GM04504 (cell line): ENCODE results near the gene NOL3.
A peak's percentile ranks its signal among the peaks of the same experiment; 100 is the strongest.
"Not testable (repeated sequence)": the region's sequence is repeated elsewhere in the genome, so short reads cannot be mapped to it uniquely, and the experiment has no call there.

ENCODE experiments used
- DNase-seq: peaks from one replicate; pipeline ENCODE4 v3.0.0-alpha.2; 2012; ENCODE audit warnings: low read depth

Gene NOL3

GRCh38 chr16:67170168-67170948 is at the start of gene NOL3:
Gene NOL3 (plus strand): TSS chr16:67170538.
- peak; percentile 41 for DNase-seq

- DNase-seq: not testable (repeated sequence)
Observed at GRCh38 chr16:67122799-67123198, 47.5 kb upstream of the NOL3 start.

GRCh38 chr16:67128417-67128816 is 41.9 kb upstream of the NOL3 start:
- DNase-seq: no peak

DNA sequence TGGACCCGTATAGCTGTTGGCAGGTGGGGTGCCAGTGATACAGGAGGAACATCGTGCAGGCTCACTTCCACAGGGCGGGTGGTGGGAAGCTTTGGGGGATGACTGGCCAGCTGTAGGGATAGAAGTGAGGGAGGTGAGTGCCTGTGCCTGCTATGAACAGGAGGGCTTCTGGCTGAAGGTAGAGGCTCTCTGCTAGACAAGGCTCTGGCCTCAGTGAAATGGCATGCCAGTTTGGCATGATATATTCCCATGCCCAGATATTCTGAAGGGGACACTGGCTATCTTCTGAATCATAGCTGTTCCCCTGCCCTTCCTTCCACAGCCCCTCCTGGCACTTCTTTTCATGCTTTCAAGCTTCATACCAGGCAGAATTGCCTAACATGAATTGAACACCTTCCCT is 41.5 kb upstream of the NOL3 start:
- DNase-seq: no peak

DNA sequence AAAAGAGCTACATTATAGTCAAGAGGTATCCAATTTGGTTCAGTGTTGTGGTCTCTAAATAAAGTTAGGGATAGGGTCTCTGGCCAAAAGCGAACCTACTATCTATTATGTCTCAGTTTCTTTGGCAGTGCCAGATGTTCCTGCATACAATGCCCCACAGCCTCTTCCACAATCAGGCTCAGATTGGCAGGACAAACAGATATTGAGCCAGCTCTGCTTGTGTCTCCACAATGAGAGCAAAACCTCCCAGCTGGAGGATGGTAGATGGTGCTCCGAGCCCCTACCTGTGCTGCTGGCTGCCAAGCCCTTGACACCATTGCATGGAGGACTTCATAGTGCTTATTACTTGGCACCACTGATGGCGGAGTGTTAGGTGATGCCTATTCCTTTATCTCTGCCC is 40.9 kb upstream of the NOL3 start:
- DNase-seq: no peak

DNA sequence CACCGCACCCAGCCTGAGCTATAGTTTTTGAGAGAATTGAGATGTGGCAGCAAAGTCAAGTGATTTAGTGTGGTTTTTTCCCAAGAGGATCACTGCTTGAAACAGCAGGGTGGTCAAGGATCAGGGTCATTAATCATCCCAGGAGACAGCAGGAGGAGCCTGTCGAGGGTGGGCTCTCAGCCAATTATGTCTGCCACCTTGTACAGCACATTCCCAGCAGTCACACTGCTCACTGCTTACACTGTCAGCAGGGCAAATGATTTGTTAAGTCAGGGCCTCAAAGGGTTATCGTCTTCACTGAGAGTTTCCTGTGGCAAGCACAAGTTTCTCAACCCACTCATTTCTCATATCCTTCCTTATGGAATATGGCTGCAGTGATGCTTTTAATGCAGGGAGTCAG is 32.7 kb upstream of the NOL3 start:
- no peak for DNase-seq

GRCh38 chr16:67141391-67141790 is 28.9 kb upstream of the NOL3 start:
- no peak for DNase-seq

DNA sequence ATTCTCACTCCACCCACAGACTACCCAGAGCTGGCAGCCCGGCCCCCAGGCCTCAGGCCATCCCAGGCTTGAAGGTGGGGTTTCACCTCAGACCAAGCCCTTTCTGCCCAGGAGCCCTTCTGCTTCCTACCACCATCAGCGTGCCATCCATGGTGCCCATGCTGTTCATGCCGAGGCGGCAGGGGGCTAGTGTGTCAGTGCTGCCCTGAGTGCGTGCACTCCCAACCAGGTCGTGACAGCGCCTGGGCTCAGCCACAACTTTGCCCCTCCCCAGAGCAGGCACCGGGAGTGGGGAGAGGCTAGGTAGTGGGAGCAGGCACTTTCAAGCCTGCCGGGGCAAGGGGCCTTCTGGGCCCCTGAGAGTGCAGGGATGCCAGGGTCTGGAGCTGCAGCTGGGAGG is 28.0 kb upstream of the NOL3 start:
- no peak for DNase-seq

GRCh38 chr16:67144943-67145342 is 25.4 kb upstream of the NOL3 start:
- DNase-seq: no peak

- no peak for DNase-seq
Observed at GRCh38 chr16:67145746-67146145, 24.6 kb upstream of the NOL3 start.

- no peak for DNase-seq
Observed at GRCh38 chr16:67146523-67147357, 23.6 kb upstream of the NOL3 start.

GRCh38 chr16:67147437-67148140 is 22.7 kb upstream of the NOL3 start:
- DNase-seq: no peak

GRCh38 chr16:67148221-67148620 is 22.1 kb upstream of the NOL3 start:
- DNase-seq: no peak

DNA sequence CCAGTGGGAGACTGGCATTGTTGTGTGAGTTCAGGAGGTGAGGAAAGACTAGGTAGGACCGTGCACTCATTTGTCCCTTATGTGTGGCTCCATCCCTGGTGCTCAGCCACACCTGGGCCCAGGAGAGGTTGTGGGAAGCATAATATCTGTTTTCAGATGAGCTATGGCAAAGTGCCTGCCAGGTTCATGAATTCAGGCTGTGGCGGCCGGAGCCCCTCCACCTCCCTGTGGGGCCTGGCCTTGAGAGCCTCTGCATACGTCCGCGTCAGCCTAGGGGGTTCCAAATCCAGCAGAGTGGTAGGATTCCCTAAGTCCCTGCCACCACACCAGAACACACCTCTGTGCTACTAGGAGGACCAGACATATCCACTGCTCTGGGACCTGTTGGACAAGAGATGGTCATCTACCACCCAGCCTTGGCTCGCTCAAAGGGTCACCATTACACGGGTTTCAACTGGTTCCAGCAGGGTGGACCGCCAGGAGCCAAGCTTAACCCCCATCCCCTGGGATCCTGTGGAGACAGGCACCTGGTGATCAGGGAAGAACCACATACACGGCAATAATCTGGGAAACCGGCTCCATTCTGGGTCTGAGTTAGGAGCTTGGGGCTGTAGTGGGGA is 21.6 kb upstream of the NOL3 start:
- DNase-seq: no peak

GRCh38 chr16:67149276-67150046 is 20.9 kb upstream of the NOL3 start:
- no peak for DNase-seq

DNA sequence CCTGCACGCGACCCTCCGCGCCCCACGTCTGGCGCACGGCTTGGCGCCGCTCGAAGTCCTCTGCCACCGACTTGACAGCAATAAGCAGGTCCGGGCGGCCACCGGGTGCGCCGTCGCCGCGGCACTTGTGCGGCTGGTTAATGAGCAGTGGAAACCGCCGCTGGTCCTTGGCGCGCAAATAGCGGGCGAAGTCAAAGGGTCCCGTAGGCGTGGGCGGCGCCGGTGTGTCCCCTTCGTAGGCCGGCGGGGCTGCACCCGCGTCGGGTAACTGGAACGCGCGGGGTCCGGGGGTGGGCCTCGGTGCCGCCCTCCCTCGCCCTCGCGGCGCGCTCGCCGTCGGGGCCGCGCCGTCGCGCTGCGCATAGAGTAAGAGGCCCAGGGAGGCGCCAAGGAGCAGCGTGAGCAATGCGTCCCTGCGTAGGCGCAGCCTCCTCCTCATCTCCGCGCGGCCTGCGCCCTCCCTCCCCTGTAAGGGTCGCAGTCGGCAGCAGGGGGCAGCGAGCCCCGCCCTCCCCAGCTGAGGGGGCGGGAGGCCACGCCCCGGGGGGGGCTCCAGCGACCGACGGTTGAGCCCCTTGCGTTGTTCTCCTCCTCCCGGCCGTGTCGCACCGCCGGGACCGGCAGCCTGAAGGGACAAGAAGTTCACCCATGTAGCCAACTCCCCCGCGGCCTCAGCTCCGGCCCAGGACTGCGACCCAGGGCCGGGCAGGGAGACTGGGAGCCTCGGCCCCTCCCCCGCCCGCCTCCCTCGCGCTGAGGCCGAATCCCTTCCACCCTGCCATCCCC is 20.1 kb upstream of the NOL3 start:
- DNase-seq: no peak

GRCh38 chr16:67150833-67151396 is 19.4 kb upstream of the NOL3 start, which contains the start of gene B3GNT9:
Gene B3GNT9 (minus strand): TSS chr16:67150998. CDS start chr16:67150485, 513 bp downstream.
- peak; percentile 56 for DNase-seq

DNA sequence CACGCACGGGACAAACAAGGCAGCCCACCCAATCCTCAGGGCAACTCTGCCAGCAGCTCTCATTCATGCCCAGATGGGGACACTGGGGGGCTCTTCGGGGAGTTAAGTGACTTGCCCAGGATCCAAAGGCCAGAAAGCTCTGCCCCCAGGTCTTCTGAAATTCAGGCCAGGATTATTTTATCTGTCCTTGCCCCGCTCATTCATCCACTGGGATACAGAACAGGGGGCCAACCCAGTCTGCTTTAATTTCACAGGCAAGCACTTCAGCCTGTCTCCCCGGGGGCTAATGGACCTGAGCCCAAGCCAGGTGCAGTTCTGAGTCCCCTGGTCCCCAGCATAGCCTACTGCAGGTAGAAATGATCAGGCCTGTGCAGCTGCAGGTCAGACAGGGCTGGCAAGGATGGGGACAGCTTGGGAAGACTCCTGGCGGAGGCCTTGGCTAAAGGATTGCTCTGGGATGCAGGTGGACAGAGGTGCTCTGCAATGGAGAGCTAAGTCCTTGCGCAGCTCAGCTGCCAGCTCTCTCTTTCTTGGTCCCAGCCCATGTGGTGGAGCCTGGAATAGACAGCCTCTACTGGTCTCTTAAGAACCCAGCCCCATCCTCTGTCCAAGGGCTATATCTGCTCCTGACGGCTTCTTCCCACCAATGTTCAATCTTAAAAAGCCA is 18.8 kb upstream of the NOL3 start:
- no peak for DNase-seq

GRCh38 chr16:67154578-67155294 is 15.6 kb upstream of the NOL3 start:
- DNase-seq: no peak
